SIG-M5 (cell line): ENCODE measurements around the gene SLC12A3.

Experiments
- DNase-seq: peaks from one replicate; lab custom pipeline; 2025; lab: John Stamatoyannopoulos, UW

Gene SLC12A3

DNA sequence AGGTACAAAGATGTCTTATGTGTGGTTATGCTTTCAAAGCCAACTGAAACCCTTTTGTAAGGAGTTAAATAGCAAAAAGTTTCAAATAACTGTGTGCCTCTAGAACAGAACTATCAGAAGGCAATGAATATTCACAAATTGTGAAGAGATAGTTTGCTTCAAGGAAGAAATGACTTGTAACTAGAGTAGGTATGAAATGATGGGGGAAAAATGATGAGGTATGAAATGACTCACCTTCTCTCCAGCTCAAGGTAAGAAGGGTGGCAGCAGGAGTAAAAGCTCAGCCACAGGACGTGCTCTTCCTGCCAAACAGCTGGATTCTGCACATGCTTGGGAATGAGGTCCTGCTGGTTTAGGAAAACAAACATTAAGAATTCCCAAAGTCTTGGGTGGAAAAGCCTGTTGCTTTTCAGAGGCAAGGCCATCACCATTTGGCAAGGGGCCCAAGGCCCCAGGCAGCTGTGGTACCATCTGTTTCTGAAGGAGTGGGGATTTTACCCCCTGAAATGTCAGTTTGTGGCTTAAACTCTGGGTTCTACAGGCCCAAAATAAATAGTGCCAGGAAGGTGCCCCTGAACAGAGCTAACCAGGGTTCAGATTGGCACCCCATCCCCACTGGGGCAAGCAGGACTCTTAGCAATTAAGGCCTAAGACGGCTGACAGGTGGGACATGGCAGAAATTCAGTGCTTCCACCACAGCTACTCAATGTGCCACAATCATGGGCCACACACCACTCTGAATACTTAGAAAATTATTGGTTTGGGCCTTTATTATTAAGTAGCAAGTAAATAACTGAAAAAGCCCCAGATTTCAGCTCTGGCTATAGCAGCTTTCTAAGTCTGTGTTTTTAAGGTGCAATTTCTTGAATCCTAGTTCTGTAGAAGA is 80.2 kb downstream of the SLC12A3 start:
- DNase-seq, result no peak

GRCh38 chr16:56945847-56946527 is 81.0 kb downstream of the SLC12A3 start:
- no peak for DNase-seq

GRCh38 chr16:56946767-56947603 is 82.0 kb downstream of the SLC12A3 start:
- DNase-seq, result no peak

DNA sequence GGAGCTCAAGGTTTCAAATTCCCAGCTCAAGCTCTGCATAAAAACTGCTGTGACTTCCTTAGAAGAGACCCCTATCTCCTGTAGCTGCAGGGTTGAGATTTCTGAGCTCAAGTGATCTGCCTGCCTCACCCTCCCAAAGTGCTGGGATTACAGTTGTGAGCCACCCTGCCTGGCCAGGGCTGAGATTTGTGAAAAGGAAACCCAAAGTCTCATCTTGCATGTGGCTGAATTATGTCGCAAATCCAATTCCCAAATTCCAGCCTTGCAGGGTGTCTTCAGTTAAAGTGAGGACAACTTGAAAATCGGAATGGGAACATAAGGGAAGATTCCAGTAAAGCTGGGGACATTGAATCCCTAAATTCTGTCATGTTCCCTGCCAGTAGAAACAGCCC is 82.6 kb downstream of the SLC12A3 start:
- no peak for DNase-seq

- no peak for DNase-seq
These were observed 83.2 kb downstream of the SLC12A3 start for GRCh38 chr16:56948234-56948633.

- DNase-seq, result no peak
These were observed 85.0 kb downstream of the SLC12A3 start for GRCh38 chr16:56950051-56950450.

- DNase-seq, result no peak
These were observed 85.4 kb downstream of the SLC12A3 start for GRCh38 chr16:56950455-56950854.

DNA sequence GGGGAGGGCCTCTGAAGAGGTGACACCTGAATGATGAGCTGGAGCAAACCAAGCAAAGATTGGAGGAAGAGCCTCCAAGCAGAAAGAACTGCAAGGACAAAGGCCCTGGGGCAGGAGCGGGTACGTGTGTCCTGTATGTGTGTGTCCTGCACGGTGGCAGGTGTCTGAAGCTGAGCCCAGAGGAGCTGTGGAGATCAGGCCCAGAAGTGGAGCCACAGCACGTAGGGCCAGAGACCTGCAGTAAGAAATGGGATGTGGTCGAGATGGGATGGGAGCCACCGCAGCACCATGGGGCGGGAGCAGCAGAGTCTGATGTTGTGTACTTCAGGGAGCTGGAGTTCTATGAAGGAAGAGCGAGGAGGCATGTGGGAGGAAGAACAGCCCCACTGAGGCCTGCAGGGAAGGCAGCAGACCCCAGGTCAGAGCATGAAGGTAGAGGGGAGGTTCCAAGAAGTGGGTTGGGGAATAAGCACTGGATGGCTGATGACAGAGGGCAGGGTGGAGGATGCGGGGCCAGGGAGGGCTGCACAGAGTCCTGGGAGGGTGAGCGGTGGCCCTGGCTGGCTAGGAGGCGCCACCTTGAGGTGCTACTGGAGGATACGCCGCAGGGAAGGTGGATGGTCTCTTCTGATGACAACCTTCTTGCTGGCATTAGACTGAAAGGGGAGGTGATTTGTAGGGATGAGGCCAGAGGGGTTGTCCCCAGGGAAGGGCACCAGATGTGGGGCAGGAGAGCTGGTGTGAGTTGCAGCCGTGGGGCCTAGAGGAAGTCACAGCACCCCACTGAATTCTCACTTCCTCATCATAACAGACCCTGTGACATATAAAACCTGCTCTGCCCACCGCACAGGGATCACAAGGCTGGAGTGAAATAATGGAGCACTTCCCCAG is 86.1 kb downstream of the SLC12A3 start:
- peak; percentile 11 for DNase-seq

DNA sequence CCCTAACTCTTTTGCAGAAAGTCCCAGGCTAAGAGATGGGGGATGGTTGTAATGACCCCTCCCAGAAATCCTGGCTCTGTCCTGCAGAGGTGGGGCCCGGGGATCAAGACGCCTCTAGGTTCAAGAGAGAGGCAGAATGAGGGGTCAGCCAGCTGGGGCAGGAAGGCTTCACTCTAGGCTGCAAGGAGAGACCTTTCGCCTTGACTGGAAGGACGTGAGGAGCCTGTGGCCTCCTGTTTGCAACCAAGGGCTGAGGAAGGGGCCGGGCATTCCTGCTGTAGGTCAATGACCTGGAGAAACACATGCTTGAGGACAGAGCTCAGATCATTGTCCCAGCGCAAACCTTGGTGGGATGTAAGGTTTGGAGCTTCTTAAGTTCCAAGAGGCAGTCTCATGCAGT is 88.0 kb downstream of the SLC12A3 start:
- no peak for DNase-seq

- no peak for DNase-seq
These were observed 91.1 kb downstream of the SLC12A3 start for GRCh38 chr16:56956076-56956475.

DNA sequence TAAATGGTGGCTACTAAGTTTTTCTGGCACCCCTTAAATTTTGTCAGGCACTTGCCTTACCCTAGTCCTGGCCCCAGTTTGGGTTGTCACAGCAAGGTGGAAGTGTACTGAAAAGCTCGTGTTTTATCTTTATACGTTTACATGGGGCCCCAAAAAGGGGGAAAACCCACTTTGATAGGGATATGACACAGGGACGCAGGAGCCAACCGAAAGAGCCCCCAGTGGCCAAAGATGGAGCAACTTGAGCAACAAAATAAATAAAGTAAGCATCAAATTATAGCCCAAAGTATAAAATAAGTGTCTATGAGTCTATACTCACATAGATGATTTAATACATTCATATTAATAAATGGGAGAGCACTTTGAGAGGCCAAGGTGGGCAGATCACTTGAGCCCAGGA is 91.7 kb downstream of the SLC12A3 start:
- no peak for DNase-seq

GRCh38 chr16:56960681-56961281 is 95.8 kb downstream of the SLC12A3 start:
- no peak for DNase-seq

DNA sequence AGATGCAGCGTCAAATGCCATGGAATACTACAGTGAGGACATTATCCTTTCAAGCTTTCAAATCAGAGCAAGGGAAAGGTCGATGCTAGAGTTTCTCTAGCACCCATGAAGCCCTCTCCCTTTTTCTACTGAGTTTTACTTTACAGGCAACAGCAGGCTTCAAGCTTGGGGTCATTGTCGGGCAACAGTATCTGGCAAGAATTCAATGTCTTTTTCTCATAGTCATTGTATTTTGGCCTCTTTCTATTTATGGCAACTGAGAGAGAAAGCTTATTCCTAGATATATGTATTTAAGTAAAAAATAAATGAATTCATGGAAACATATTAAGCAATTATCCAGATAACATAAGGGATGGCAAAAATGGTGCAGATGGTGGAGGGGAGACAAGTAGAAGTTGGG is 96.4 kb downstream of the SLC12A3 start:
- DNase-seq, result no peak

DNA sequence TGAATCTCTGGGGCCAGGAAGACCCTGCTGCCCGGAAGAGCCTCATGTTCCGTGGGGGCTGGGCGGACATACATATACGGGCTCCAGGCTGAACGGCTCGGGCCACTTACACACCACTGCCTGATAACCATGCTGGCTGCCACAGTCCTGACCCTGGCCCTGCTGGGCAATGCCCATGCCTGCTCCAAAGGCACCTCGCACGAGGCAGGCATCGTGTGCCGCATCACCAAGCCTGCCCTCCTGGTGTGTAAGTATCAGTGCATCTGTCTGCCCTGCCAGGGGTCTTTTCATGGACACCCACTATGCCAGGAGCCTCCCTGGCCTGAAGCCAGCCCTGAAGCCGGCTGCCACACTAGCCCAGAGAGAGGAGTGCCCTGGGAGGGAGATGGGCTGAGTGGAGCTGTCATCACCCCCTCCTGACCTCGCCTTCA is 96.9 kb downstream of the SLC12A3 start, which contains the start of gene CETP:
Gene CETP, plus strand, starts transcription at position 100 of the 431 bp plus-strand sequence. Its CDS starts 30 bp downstream, at position 130.
- DNase-seq, result no peak

DNA sequence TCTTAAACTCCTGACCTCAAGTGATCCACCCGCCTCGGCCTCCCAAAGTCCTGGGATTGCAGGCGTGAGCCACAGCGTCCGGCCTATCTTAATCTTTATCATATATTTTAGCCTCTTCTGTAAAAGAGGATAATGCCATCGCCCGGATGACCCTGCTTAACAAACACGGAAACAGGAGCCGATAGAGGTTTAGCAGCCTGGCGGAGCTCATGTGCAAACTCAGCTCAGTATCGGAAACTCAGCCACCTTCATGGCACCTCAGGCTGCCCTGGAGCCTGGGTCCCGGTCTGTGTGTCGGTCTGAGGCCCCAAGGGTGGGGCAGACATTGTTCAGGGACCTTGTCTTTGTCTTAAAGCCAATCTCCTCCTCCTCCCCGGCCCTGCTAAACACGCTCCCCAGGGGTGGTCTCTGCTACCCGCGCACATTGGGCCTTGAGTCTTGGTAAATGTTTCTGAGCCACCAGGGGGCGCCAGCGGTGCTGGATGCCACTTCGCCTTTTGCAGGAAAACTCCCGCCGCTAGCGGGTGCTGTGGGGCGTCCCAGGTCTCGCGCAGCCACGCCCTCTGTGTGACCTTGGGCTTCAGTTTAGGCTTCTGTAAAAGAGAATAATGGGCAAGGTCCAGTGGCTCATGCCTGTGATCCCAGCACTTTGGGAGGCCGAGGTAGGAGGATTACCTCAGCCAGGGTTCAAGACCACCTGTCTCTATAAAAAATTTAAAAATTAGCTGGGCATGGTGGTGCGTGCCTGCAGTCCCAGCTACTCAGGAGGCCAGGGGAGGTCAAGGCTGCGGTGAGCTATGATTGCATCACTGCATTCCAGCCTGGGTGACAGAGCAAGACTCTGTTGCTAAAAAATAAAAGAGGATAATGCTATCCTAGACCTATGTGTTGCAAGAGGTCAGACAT is 99.5 kb downstream of the SLC12A3 start:
- no peak for DNase-seq
